ENCODE data around the gene CACUL1.

CACUL1 gene

GRCh38 chr10:118638680-118639079, 116.1 kb downstream of the CACUL1 start:
- no peak for DNase-seq (ENCODE audit: low spot score)

DNA sequence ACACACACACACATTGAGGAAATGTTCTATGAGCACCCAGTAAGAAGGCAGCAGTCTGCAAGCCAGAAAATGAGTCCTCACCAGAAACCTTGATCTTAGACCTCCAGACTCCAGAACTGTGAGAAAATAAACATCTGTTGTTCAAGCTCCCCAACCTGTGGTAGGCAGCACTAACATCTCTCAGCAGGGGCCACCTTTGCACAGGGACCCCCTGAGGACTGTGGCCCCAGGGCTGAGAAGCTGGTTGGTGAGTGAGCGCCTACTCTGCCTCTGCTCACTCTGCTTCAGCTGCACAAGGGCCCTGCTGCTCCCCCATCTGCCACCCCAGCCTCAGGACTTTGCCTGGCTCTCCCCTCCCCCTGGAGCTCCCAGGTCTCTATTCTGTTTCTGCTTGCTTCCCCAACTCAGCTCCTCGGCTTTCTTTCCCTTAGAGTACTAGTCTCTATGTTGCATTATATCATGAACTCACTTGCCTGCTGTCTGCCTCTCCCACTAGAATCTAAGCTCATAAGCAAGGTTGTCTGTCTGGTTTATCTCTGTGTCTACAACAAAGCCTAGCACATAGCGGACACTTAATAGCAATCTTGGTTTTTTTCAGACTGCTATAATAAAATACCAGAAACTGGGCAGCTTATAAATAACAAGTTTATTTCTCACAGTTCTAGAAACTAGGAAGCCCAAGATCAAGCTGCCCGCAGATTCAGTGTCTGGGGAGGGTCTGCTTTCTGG, 118.9 kb downstream of the CACUL1 start:
- DNase-seq (ENCODE audit: low spot score), result no peak

DNA sequence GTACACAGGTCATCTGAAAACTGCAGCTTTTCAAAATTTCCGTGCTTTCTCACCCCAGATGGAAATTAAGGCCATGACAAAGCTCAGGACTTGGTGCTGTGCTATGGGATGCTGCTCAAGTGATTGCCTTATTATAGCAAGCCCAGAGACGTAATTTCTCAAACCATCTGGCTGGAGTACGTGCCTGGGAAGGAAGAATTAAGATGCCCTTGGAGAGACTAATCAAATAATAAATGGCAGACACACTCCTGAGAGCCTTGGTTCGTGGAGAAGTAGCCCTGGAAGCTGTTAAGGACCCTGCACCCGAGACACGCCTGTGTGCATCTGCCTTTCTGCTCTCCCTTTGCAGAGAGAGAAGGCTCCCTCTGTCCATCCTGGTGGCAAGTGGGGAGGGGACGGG, 121.0 kb downstream of the CACUL1 start:
- DNase-seq (ENCODE audit: low spot score), result no peak

- no peak for DNase-seq (ENCODE audit: low spot score)
Observed at GRCh38 chr10:118629211-118629610, 125.6 kb downstream of the CACUL1 start.

- no peak for DNase-seq (ENCODE audit: low spot score)
Observed at GRCh38 chr10:118628397-118628796, 126.4 kb downstream of the CACUL1 start.

DNA sequence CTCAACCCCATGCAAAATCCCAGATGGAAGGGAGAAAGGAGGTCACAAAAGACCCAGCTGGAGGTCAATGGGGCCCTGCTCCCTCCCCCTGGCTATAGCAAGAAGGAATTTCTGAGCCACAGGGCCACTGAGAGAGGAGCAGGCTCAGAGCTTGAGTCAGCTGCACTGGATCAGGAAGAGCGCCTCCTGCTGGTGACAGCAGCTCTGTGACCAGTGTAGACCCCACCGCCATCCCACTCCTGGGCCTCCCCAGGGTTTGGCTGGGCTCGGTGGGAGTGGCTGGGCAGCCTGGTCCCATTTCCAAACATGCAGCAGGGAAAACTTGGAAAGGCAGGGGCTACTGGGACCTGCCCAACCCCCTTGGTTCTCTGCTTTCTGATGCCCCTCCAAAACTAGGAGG, 127.8 kb downstream of the CACUL1 start:
- no peak for DNase-seq (ENCODE audit: low spot score)
